HG03108 (cell line): ENCODE data around the gene EXOC6.
"Not testable (repeated sequence)": the region's sequence is repeated elsewhere in the genome, so short reads cannot be mapped to it uniquely, and the experiment has no call there.

ENCODE experiments used
- ATAC-seq: cut with Tn5 transposase; IDR thresholded peaks from one replicate; pipeline ENCODE4 v1.9.1; 2021; ENCODE audit warnings: moderate library complexity; ENCODE audit not compliant: unreplicated experiment

EXOC6 gene

GRCh38 chr10:92873029-92873428 is 24.7 kb downstream of the EXOC6 start:
- ATAC-seq = no peak

GRCh38 chr10:92876509-92877036 is 28.3 kb downstream of the EXOC6 start:
- ATAC-seq = no peak

- no peak for ATAC-seq
Observed at GRCh38 chr10:92880233-92880861, 32.0 kb downstream of the EXOC6 start.

GRCh38 chr10:92880917-92881316 is 32.6 kb downstream of the EXOC6 start:
- no peak for ATAC-seq

- no peak for ATAC-seq
Observed at GRCh38 chr10:92886334-92886961, 38.1 kb downstream of the EXOC6 start.

GRCh38 chr10:92890471-92890870 is 42.2 kb downstream of the EXOC6 start:
- ATAC-seq = no peak

GRCh38 chr10:92891885-92892690 is 43.8 kb downstream of the EXOC6 start:
- no peak for ATAC-seq

- ATAC-seq = no peak
Observed at GRCh38 chr10:92892691-92893054, 44.4 kb downstream of the EXOC6 start.

GRCh38 chr10:92894081-92894655 is 45.8 kb downstream of the EXOC6 start:
- no peak for ATAC-seq

GRCh38 chr10:92897916-92898315 is 49.6 kb downstream of the EXOC6 start:
- no peak for ATAC-seq

GRCh38 chr10:92901819-92902251 is 53.5 kb downstream of the EXOC6 start:
- ATAC-seq = no peak

- no peak for ATAC-seq
Observed at GRCh38 chr10:92903633-92904032, 55.3 kb downstream of the EXOC6 start.

GRCh38 chr10:92907280-92907679 is 59.0 kb downstream of the EXOC6 start:
- no peak for ATAC-seq

- not testable (repeated sequence) for ATAC-seq
Observed at GRCh38 chr10:92912631-92913030, 64.3 kb downstream of the EXOC6 start.

- ATAC-seq = no peak
Observed at GRCh38 chr10:92913973-92914372, 65.7 kb downstream of the EXOC6 start.

- no peak for ATAC-seq
Observed at GRCh38 chr10:92914478-92915325, 66.4 kb downstream of the EXOC6 start.

- no peak for ATAC-seq
Observed at GRCh38 chr10:92915892-92916291, 67.6 kb downstream of the EXOC6 start.

GRCh38 chr10:92916433-92916832 is 68.1 kb downstream of the EXOC6 start:
- no peak for ATAC-seq

GRCh38 chr10:92918603-92919002 is 70.3 kb downstream of the EXOC6 start:
- no peak for ATAC-seq

GRCh38 chr10:92920866-92921265 is 72.5 kb downstream of the EXOC6 start:
- no peak for ATAC-seq

- ATAC-seq = no peak
Observed at GRCh38 chr10:92923416-92923815, 75.1 kb downstream of the EXOC6 start.
